A673 (cell line): Measurements from ENCODE around the gene HMGXB3. TPM values are rescaled to one million over a fixed set of nuclear protein-coding genes. Genes with fewer than 3 reads are reported as not detected.

Experiments
- BruUV-seq: library from RNA; stranded (reverse); fragments of 400-500 nt; replicated peaks from 2 replicates; lab custom pipeline; 2021; lab: Mats Ljungman, UMichigan
- CTCF ChIA-PET: fragments of 300-600 bp; sonication (Branson Sonifier 250); formaldehyde crosslinking; loops from one replicate; lab custom pipeline; 2022; ENCODE audit warnings: antibody characterized with exemption; lab: Charles Lee
- POLR2A ChIA-PET: fragments of 300-600 bp; sonication (Branson Sonifier 250); formaldehyde crosslinking; loops from one replicate; lab custom pipeline; 2022; ENCODE audit warnings: antibody characterized with exemption; ENCODE audit not compliant: low non-redundant PET; lab: Charles Lee
- DNase-seq: peaks from one replicate; pipeline ENCODE4 v3.0.0-alpha.2; 2015; ENCODE audit warnings: low spot score
- H3K27ac ChIP-seq: fragments of 200-600 bp; sonication (generic); 2 replicates; pipeline ENCODE4 v1.5.1; 2016; ENCODE audit warnings: mixed run types, low read depth, mild to moderate bottlenecking, mixed read lengths, antibody characterized with exemption, low read length; ENCODE audit not compliant: poor library complexity, severe bottlenecking
- H3K27me3 ChIP-seq: fragments of 200-600 bp; sonication (generic); replicated peaks from 2 replicates; pipeline ENCODE4 v1.6.1; 2017; ENCODE audit warnings: mixed run types, low read depth, mild to moderate bottlenecking, mixed read lengths, antibody characterized with exemption, low read length; ENCODE audit not compliant: insufficient read depth, poor library complexity
- H3K36me3 ChIP-seq: fragments of 200-600 bp; sonication (generic); 2 replicates; pipeline ENCODE4 v1.6.1; 2016; ENCODE audit warnings: mixed run types, mild to moderate bottlenecking, mixed read lengths, antibody characterized with exemption, low read length; ENCODE audit not compliant: insufficient read depth, poor library complexity, severe bottlenecking
- H3K4me1 ChIP-seq: fragments of 200-600 bp; sonication (generic); 2 replicates; pipeline ENCODE4 v1.6.1; 2017; ENCODE audit warnings: mixed run types, mild to moderate bottlenecking, mixed read lengths, antibody characterized with exemption, low read length; ENCODE audit not compliant: insufficient read depth, poor library complexity, severe bottlenecking
- H3K4me3 ChIP-seq: fragments of 200-600 bp; sonication (generic); 2 replicates; pipeline ENCODE4 v1.5.1; 2016; ENCODE audit warnings: low read depth, mixed run types, mild to moderate bottlenecking, mixed read lengths, low read length; ENCODE audit not compliant: poor library complexity, severe bottlenecking
- H3K9me3 ChIP-seq: fragments of 200-600 bp; sonication (generic); 2 replicates; pipeline ENCODE4 v1.6.1; 2016; ENCODE audit warnings: mixed run types, low read depth, mild to moderate bottlenecking, mixed read lengths, antibody characterized with exemption, low read length; ENCODE audit not compliant: poor library complexity, severe bottlenecking
- CTCF ChIP-seq: fragments of 300-800, 200-600 bp; sonication (generic); conservative IDR thresholded peaks from 2 replicates; pipeline ENCODE4 v1.5.1; 2017; ENCODE audit warnings: low read depth, mild to moderate bottlenecking, antibody characterized with exemption, low read length, moderate library complexity, mixed read lengths
- EZH2 ChIP-seq: fragments of 200-600 bp; sonication (generic); IDR thresholded peaks from 2 replicates; pipeline ENCODE4 v1.6.1; 2017; ENCODE audit warnings: borderline replicate concordance, low read depth, mild to moderate bottlenecking, mixed read lengths, antibody characterized with exemption, low read length; ENCODE audit not compliant: poor library complexity, severe bottlenecking
- intact Hi-C: fragments of 100-400 bp; cut with micrococcal nuclease; formaldehyde crosslinking; loops from one replicate; pipeline ENCODE4 v1.10.0; 2022; ENCODE audit not compliant: unreplicated experiment
- total RNA-seq: library from RNA; stranded (reverse); gene quantifications from 2 replicates; pipeline ENCODE4 v1.2.3, GENCODE V29; 2021

HMGXB3 gene
- total RNA-seq, 1 experiment from 2014 or later = 52.6 TPM

GRCh38 chr5:149966946-149967345 lies 33.6 kb upstream of the HMGXB3 start:
- TF ChIP-seq EZH2 (no peak), CTCF (no peak)
- POLR2A ChIA-PET = interaction anchor here (0.6 to 0.7 kb wide), 2 partner anchors 27 to 127 kb away, joined by 3 to 6 read pairs; no protein-coding TSS in a partner anchor
- no peak overlapping the region for H3K4me3 ChIP-seq
- peaks cover 42% of the 10 kb centered on the region for H3K36me3 ChIP-seq
- intact Hi-C loops = no loop called here
- no peaks in the 10 kb centered on the region for H3K9me3 ChIP-seq
- CTCF ChIA-PET = no interaction called here
- H3K27me3 ChIP-seq = no peaks in the 10 kb centered on the region
- peaks cover 17% of the 10 kb centered on the region for H3K4me1 ChIP-seq
- H3K27ac ChIP-seq = no peak overlapping the region
- BruUV-seq = no TSS peak
- no peak for DNase-seq

- intact Hi-C loops = no loop called here
- Histone ChIP-seq H3K27me3 (no peaks in the 10 kb centered on the region), H3K4me1 (peaks cover 9% of the 10 kb centered on the region), H3K4me3 (no peak overlapping the region), H3K36me3 (peaks cover 46% of the 10 kb centered on the region), H3K9me3 (no peaks in the 10 kb centered on the region), H3K27ac (peak overlapping the region; percentile 48)
- BruUV-seq = no TSS peak
- POLR2A ChIA-PET = no interaction called here
- CTCF ChIA-PET = no interaction called here
- no peak for TF ChIP-seq EZH2
- TF ChIP-seq CTCF = no peak
- no peak for DNase-seq
These were observed 31.2 kb upstream of the HMGXB3 start for GRCh38 chr5:149969181-149969930.

GRCh38 chr5:149975409-149975808 lies 25.1 kb upstream of the HMGXB3 start:
- no peaks in the 10 kb centered on the region for H3K9me3 ChIP-seq
- ChIA-PET POLR2A (no interaction called here), CTCF (no interaction called here)
- BruUV-seq = no TSS peak
- TF ChIP-seq CTCF (no peak), EZH2 (no peak)
- no peak for DNase-seq
- H3K4me1 ChIP-seq = peaks cover 5% of the 10 kb centered on the region
- H3K4me3 ChIP-seq = no peak overlapping the region
- H3K27me3 ChIP-seq = no peaks in the 10 kb centered on the region
- intact Hi-C loops = no loop called here
- H3K36me3 ChIP-seq = peaks cover 80% of the 10 kb centered on the region
- H3K27ac ChIP-seq = no peak overlapping the region
